B cell (primary cell): ENCODE measurements around the gene LRP1. TPM values are rescaled to one million over a fixed set of nuclear protein-coding genes. Genes with fewer than 3 reads are reported as not detected.

ENCODE experiments used
- ATAC-seq: fragments of 200-7000 bp; cut with Tn5 transposase; one replicate; pipeline ENCODE4 v1.10.0; 2021; ENCODE audit warnings: low read depth, mild to moderate bottlenecking, moderate number of reproducible peaks, moderate library complexity
- CTCF ChIA-PET: fragments of 350-600 bp; sonication (Branson Sonifier 250); formaldehyde crosslinking; loops from one replicate; lab custom pipeline; 2021; ENCODE audit warnings: antibody characterized with exemption, inconsistent platforms; lab: Charles Lee
- POLR2A ChIA-PET: fragments of 350-600 bp; sonication (Branson Sonifier 250); formaldehyde crosslinking; loops from one replicate; lab custom pipeline; 2021; ENCODE audit warnings: antibody characterized with exemption; lab: Charles Lee
- DNase-seq: peaks from one replicate; pipeline ENCODE4 v3.0.0; 2013
- H2AFZ ChIP-seq: 2 replicates; pipeline ENCODE4 v1.6.1; 2012; ENCODE audit warnings: mild to moderate bottlenecking, low read depth, low read length; ENCODE audit not compliant: insufficient read depth, poor library complexity, severe bottlenecking
- H3K27ac ChIP-seq, 2 donors: 1 replicate in 1 of 2; 2 replicates in 1 of 2; pipeline ENCODE4 v1.5.1; 2012 to 2013; ENCODE audit warnings: low read length in 2 of 2, mild to moderate bottlenecking in 2 of 2, moderate library complexity in 1 of 2
- H3K27me3 ChIP-seq, 4 experiments: fragments of 200-600 bp in 1 of 4; sonication (generic) in 1 of 4; replicated peaks in 1 of 4; 1 replicate in 2 of 4; 2 replicates in 2 of 4; pipeline versions ENCODE4 v1.6.1 to v1.7.0; 2013 to 2016; ENCODE audit warnings: low read length in 3 of 4, mild to moderate bottlenecking in 2 of 4, mixed read lengths in 1 of 4, moderate library complexity in 1 of 4; ENCODE audit not compliant: insufficient read depth in 4 of 4, control insufficient read depth in 3 of 4; ENCODE audit errors: control extremely low read depth in 1 of 4
- H3K36me3 ChIP-seq, 2 experiments: replicated peaks in 1 of 2; 1 replicate in 1 of 2; 2 replicates in 1 of 2; pipeline versions ENCODE4 v1.6.1 to v1.7.1; 2013; ENCODE audit warnings: low read length in 1 of 2; ENCODE audit not compliant: insufficient read depth in 2 of 2, control insufficient read depth in 1 of 2; ENCODE audit errors: control extremely low read depth in 1 of 2, extremely low read depth in 1 of 2
- H3K4me1 ChIP-seq, 2 donors: fragments of 200-600 bp in 1 of 2; sonication (generic) in 1 of 2; 1 replicate in 1 of 2; 2 replicates in 1 of 2; pipeline versions ENCODE4 v1.5.1 to v1.6.1; 2013 to 2017; ENCODE audit warnings: low read length in 2 of 2; ENCODE audit not compliant: control insufficient read depth in 2 of 2, insufficient read depth in 2 of 2
- H3K4me2 ChIP-seq: replicated peaks from 2 replicates; pipeline ENCODE3; 2012; ENCODE audit warnings: mild to moderate bottlenecking, low read depth, low read length; ENCODE audit not compliant: poor library complexity, severe bottlenecking
- H3K4me3 ChIP-seq, 5 experiments: fragments of 200-600 bp in 1 of 5; sonication (generic) in 1 of 5; 1 replicate in 3 of 5; 2 replicates in 2 of 5; pipeline versions ENCODE4 v1.5.1 to v1.7.0; 2011 to 2016; ENCODE audit warnings: low read length in 4 of 5, mild to moderate bottlenecking in 4 of 5, low read depth in 2 of 5, control low read depth in 1 of 5, moderate library complexity in 1 of 5; ENCODE audit not compliant: insufficient read depth in 1 of 5; ENCODE audit errors: control extremely low read depth in 1 of 5, extremely low read depth in 1 of 5
- H3K79me2 ChIP-seq: fragments of 200-600 bp; sonication (generic); one replicate; pipeline ENCODE4 v1.6.0; 2016; ENCODE audit warnings: low read length; ENCODE audit not compliant: control insufficient read depth, insufficient read depth
- H3K9ac ChIP-seq: fragments of 200-600 bp; sonication (generic); 2 replicates; pipeline ENCODE4 v1.6.1; 2017; ENCODE audit warnings: mild to moderate bottlenecking, low read length, moderate library complexity
- H3K9me3 ChIP-seq, 3 donors: one replicate each; pipeline versions ENCODE4 v1.6.1 to v1.7.1; 2013; ENCODE audit warnings: low read length in 2 of 3; ENCODE audit not compliant: control insufficient read depth in 2 of 3, insufficient read depth in 1 of 3; ENCODE audit errors: control extremely low read depth in 1 of 3
- H4K20me1 ChIP-seq: 2 replicates; pipeline ENCODE4 v1.6.0; 2012; ENCODE audit warnings: mild to moderate bottlenecking, low read length; ENCODE audit not compliant: insufficient read depth, control insufficient read depth, poor library complexity, severe bottlenecking
- H3K27ac Mint-ChIP-seq: one replicate; pipeline ENCODE4 v1.8.0; 2021; ENCODE audit warnings: mixed read lengths
- H3K27me3 Mint-ChIP-seq: one replicate; pipeline ENCODE4 v1.8.0; 2021; ENCODE audit warnings: mixed read lengths
- H3K4me1 Mint-ChIP-seq: one replicate; pipeline ENCODE4 v1.8.0; 2021; ENCODE audit warnings: mixed read lengths
- H3K4me3 Mint-ChIP-seq: one replicate; pipeline ENCODE4 v1.8.0; 2021; ENCODE audit warnings: mixed read lengths
- H3K9me3 Mint-ChIP-seq: one replicate; pipeline ENCODE4 v1.8.0; 2022; ENCODE audit warnings: mixed read lengths; ENCODE audit not compliant: insufficient read depth
- EZH2 ChIP-seq: IDR thresholded peaks from 2 replicates; pipeline ENCODE4 v1.6.1; 2012; ENCODE audit warnings: borderline replicate concordance, low read depth, mild to moderate bottlenecking, moderate library complexity, low read length; ENCODE audit not compliant: insufficient read depth, poor library complexity, severe bottlenecking
- WGBS: methylation state at CpG from one replicate; pipeline ENCODE4 v1.1.5; 2013; ENCODE audit warnings: missing lambda C conversion rate; ENCODE audit not compliant: insufficient coverage; 5-methylcytosine and 5-hydroxymethylcytosine counted together
- intact Hi-C: fragments of 100-400 bp; cut with micrococcal nuclease; formaldehyde crosslinking; loops from one replicate; pipeline ENCODE4 v1.10.0; 2022
- polyA plus RNA-seq: library from polyadenylated mRNA; depleted of rRNA; stranded (reverse); fragments of >200 nt; gene quantifications from 2 replicates; pipeline ENCODE4 v1.2.3, GENCODE V29; 2012
- total RNA-seq, 2 donors: library from RNA; stranded (reverse); fragments of 120-200 nt in 1 of 2; gene quantifications; 1 replicate in 1 of 2; 2 replicates in 1 of 2; pipeline versions ENCODE4 v1.2.3 to v1.2.4, GENCODE V29; 2013 to 2022
- TF ChIP-seq, protein P1 (sequence below): fragments of 200-600 bp; IDR thresholded peaks from one replicate; pipeline ENCODE4 v1.8.0; 2022; ENCODE audit warnings: antibody characterized with exemption, mild to moderate bottlenecking

The LRP1 gene
- total and polyA plus RNA-seq, 2 donors (not counting 1 experiment from before 2014, with no cell fraction given), result 2.0 to 4.1 TPM

GRCh38 chr12:57150400-57151000 lies 22.2 kb downstream of the LRP1 start:
- 92% methylated on average over 6 of the region's 6 CpGs for WGBS
- TF ChIP-seq, protein P1, sequence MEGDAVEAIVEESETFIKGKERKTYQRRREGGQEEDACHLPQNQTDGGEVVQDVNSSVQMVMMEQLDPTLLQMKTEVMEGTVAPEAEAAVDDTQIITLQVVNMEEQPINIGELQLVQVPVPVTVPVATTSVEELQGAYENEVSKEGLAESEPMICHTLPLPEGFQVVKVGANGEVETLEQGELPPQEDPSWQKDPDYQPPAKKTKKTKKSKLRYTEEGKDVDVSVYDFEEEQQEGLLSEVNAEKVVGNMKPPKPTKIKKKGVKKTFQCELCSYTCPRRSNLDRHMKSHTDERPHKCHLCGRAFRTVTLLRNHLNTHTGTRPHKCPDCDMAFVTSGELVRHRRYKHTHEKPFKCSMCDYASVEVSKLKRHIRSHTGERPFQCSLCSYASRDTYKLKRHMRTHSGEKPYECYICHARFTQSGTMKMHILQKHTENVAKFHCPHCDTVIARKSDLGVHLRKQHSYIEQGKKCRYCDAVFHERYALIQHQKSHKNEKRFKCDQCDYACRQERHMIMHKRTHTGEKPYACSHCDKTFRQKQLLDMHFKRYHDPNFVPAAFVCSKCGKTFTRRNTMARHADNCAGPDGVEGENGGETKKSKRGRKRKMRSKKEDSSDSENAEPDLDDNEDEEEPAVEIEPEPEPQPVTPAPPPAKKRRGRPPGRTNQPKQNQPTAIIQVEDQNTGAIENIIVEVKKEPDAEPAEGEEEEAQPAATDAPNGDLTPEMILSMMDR, result no peak
- no peak for TF ChIP-seq EZH2
- Mint-ChIP-seq H3K27ac (no peak overlapping the region), H3K4me1 (peaks cover 2% of the 10 kb centered on the region), H3K4me3 (no peak overlapping the region), H3K27me3 (no peaks in the 10 kb centered on the region), H3K9me3 (no peaks in the 10 kb centered on the region)
- Histone ChIP-seq H3K79me2 (no peaks in the 10 kb centered on the region), H3K27ac (no peak overlapping the region), H3K4me1 (peaks cover 0 to 7% of the 10 kb centered on the region in 2 donors), H3K4me2 (no peak overlapping the region), H4K20me1 (no peaks in the 10 kb centered on the region), H3K9me3 (no peaks in the 10 kb centered on the region), H3K27me3 (no peaks in the 10 kb centered on the region), H3K36me3 (no peaks in the 10 kb centered on the region), H3K4me3 (no peak overlapping the region), H3K9ac (no peak overlapping the region), H2AFZ (no peak overlapping the region)
- CTCF ChIA-PET, result interaction anchor here (1.4 kb wide), 1 partner anchor 38 kb away, joined by 3 read pairs; no protein-coding TSS in a partner anchor
- POLR2A ChIA-PET, result no interaction called here
- ATAC-seq (no peak), DNase-seq (no peak)
- intact Hi-C loops, result no loop called here

GRCh38 chr12:57151741-57152630 lies 23.7 kb downstream of the LRP1 start:
- WGBS, result 95% methylated on average over 16 of the region's 17 CpGs
- TF ChIP-seq EZH2, result no peak
- TF ChIP-seq, protein P1, result no peak
- Mint-ChIP-seq H3K4me3 (no peak overlapping the region), H3K9me3 (no peaks in the 10 kb centered on the region), H3K27me3 (peaks cover 4% of the 10 kb centered on the region), H3K4me1 (peaks cover 2% of the 10 kb centered on the region), H3K27ac (no peak overlapping the region)
- Histone ChIP-seq H3K79me2 (no peaks in the 10 kb centered on the region), H4K20me1 (no peaks in the 10 kb centered on the region), H3K4me3 (no peak overlapping the region), H3K36me3 (no peaks in the 10 kb centered on the region), H3K9me3 (no peaks in the 10 kb centered on the region), H3K9ac (no peak overlapping the region), H3K4me2 (no peak overlapping the region), H3K4me1 (peaks cover 0 to 7% of the 10 kb centered on the region in 2 donors), H3K27me3 (no peaks in the 10 kb centered on the region), H2AFZ (no peak overlapping the region), H3K27ac (no peak overlapping the region)
- intact Hi-C loops, result no loop called here
- POLR2A ChIA-PET, result no interaction called here
- no peak for ATAC-seq
- CTCF ChIA-PET, result interaction anchor here (0.9 kb wide), 1 partner anchor 40 kb away, joined by 3 read pairs; no protein-coding TSS in a partner anchor
- DNase-seq, result no peak
